ENCODE data around the gene CYP26B1.

DNA sequence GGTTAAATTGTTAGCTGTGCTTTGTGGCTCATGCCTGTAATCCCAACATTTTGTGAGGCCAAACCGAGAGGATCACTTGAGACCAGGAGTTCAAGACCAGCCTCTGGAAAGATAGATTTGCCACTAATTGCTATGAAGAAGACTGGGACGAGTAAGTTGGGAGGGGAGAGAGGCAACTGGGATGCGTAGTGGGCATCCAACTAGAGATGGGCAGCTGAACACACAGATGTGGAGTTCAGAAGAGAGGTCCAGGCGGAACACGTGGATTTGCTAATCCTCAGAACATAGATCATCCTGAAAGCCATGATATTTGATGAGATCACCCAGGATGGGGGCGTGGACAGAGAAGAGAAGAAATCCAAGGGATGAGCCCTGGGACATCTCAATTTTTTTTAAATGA is 48.7 kb downstream of the CYP26B1 start:
- TF ChIP-seq, protein P1, sequence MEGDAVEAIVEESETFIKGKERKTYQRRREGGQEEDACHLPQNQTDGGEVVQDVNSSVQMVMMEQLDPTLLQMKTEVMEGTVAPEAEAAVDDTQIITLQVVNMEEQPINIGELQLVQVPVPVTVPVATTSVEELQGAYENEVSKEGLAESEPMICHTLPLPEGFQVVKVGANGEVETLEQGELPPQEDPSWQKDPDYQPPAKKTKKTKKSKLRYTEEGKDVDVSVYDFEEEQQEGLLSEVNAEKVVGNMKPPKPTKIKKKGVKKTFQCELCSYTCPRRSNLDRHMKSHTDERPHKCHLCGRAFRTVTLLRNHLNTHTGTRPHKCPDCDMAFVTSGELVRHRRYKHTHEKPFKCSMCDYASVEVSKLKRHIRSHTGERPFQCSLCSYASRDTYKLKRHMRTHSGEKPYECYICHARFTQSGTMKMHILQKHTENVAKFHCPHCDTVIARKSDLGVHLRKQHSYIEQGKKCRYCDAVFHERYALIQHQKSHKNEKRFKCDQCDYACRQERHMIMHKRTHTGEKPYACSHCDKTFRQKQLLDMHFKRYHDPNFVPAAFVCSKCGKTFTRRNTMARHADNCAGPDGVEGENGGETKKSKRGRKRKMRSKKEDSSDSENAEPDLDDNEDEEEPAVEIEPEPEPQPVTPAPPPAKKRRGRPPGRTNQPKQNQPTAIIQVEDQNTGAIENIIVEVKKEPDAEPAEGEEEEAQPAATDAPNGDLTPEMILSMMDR (IDR thresholded peaks at IDR 0.05) = no peak
- TF ChIP-seq POLR2A (IDR thresholded peaks at IDR 0.05) = no peak

Data from prostate gland (tissue), 2 donors.